HG03469 (cell line): ENCODE data around the gene RNF215.
A peak's percentile ranks its signal among the peaks of the same experiment; 100 is the strongest.

ENCODE experiments used
- ATAC-seq: cut with Tn5 transposase; IDR thresholded peaks from one replicate; pipeline ENCODE4 v1.9.1; 2021; ENCODE audit warnings: mild to moderate bottlenecking, moderate library complexity, moderate number of reproducible peaks; ENCODE audit not compliant: unreplicated experiment

RNF215 gene

GRCh38 chr22:30386960-30387827, at the start of gene RNF215:
RNF215 (minus strand) TSS chr22:30387411; CDS start chr22:30387313, 98 bp downstream.
- no peak for ATAC-seq

GRCh38 chr22:30436196-30436595, 49.0 kb upstream of the RNF215 start:
- ATAC-seq = no peak

- no peak for ATAC-seq
These were observed 48.5 kb upstream of the RNF215 start for GRCh38 chr22:30435674-30436126.

- no peak for ATAC-seq
These were observed 47.6 kb upstream of the RNF215 start for GRCh38 chr22:30434843-30435242.

- ATAC-seq = no peak
These were observed 46.6 kb upstream of the RNF215 start for GRCh38 chr22:30433773-30434172.

- no peak for ATAC-seq
These were observed 46.0 kb upstream of the RNF215 start for GRCh38 chr22:30433227-30433626.

- ATAC-seq = no peak
These were observed 45.3 kb upstream of the RNF215 start for GRCh38 chr22:30432520-30432919.

- ATAC-seq = no peak
These were observed 44.9 kb upstream of the RNF215 start for GRCh38 chr22:30432096-30432495.

- ATAC-seq = no peak
These were observed 43.7 kb upstream of the RNF215 start for GRCh38 chr22:30430933-30431332.

GRCh38 chr22:30429887-30430286, 42.7 kb upstream of the RNF215 start:
- no peak for ATAC-seq

- no peak for ATAC-seq
These were observed 40.7 kb upstream of the RNF215 start for GRCh38 chr22:30427871-30428270.

GRCh38 chr22:30426388-30427353, 39.5 kb upstream of the RNF215 start:
- no peak for ATAC-seq

- ATAC-seq = no peak
These were observed 38.6 kb upstream of the RNF215 start, which contains the start of gene MTFP1 for GRCh38 chr22:30425616-30426387. MTFP1 (plus strand) TSS chr22:30425768; CDS start chr22:30425880, 112 bp downstream.

- no peak for ATAC-seq
These were observed 38.1 kb upstream of the RNF215 start for GRCh38 chr22:30425327-30425615.

- ATAC-seq = no peak
These were observed 37.5 kb upstream of the RNF215 start for GRCh38 chr22:30424534-30425326.

- peak; percentile 71 for ATAC-seq
These were observed 36.8 kb upstream of the RNF215 start for GRCh38 chr22:30423959-30424533.

GRCh38 chr22:30423301-30423958, 36.2 kb upstream of the RNF215 start:
- ATAC-seq = peak; percentile 12

- no peak for ATAC-seq
These were observed 35.5 kb upstream of the RNF215 start for GRCh38 chr22:30422481-30423300.
